Glutamatergic neuron (in vitro differentiated cells): ENCODE results near the gene PIGN. TPM values are rescaled to one million over a fixed set of nuclear protein-coding genes. Genes with fewer than 3 reads are reported as not detected.

Source experiments
- DNase-seq: peaks from one replicate; pipeline ENCODE4 v3.0.0; 2022
- H3K27ac Mint-ChIP-seq: one replicate; pipeline ENCODE4 v1.8.0; 2020; ENCODE audit warnings: mild to moderate bottlenecking, mixed read lengths, inconsistent platforms; ENCODE audit not compliant: unreplicated experiment
- H3K27me3 Mint-ChIP-seq: one replicate; pipeline ENCODE4 v1.8.0; 2020; ENCODE audit warnings: mild to moderate bottlenecking, moderate library complexity, mixed read lengths, inconsistent platforms; ENCODE audit not compliant: unreplicated experiment
- H3K36me3 Mint-ChIP-seq: one replicate; pipeline ENCODE4 v1.8.0; 2020; ENCODE audit warnings: mild to moderate bottlenecking, mixed read lengths, inconsistent platforms; ENCODE audit not compliant: unreplicated experiment
- H3K4me1 Mint-ChIP-seq: one replicate; pipeline ENCODE4 v1.8.0; 2020; ENCODE audit warnings: mild to moderate bottlenecking, low read depth, mixed read lengths, inconsistent platforms; ENCODE audit not compliant: unreplicated experiment
- H3K4me3 Mint-ChIP-seq: one replicate; pipeline ENCODE4 v1.8.0; 2020; ENCODE audit warnings: mild to moderate bottlenecking, mixed read lengths, inconsistent platforms; ENCODE audit not compliant: unreplicated experiment
- H3K9me3 Mint-ChIP-seq: one replicate; pipeline ENCODE4 v1.8.0; 2020; ENCODE audit warnings: mild to moderate bottlenecking, moderate library complexity, mixed read lengths, inconsistent platforms; ENCODE audit not compliant: unreplicated experiment
- total RNA-seq: library from RNA; stranded (reverse); fragmentation: NEBNext Ultra II Directional; extraction: Animal tissue kit (Norgen Biotek cat#: 25700); gene quantifications from one replicate; pipeline ENCODE4 v1.2.1, GENCODE V29; 2021; ENCODE audit not compliant: unreplicated experiment
- TF ChIP-seq, protein P1 (sequence below): fragments of 200-600 bp; sonication (generic); IDR thresholded peaks from one replicate; pipeline ENCODE4 v1.5.0; 2021; ENCODE audit not compliant: partially characterized antibody, unreplicated experiment

PIGN gene
- total RNA-seq, 1 donor from 2014 or later, result 10.2 TPM

GRCh38 chr18:62214790-62215189, 27.9 kb upstream of the PIGN start:
- Mint-ChIP-seq H3K27me3 (no peaks in the 10 kb centered on the region), H3K36me3 (no peaks in the 10 kb centered on the region), H3K4me3 (no peak overlapping the region), H3K27ac (no peak overlapping the region), H3K9me3 (no peaks in the 10 kb centered on the region), H3K4me1 (no peaks in the 10 kb centered on the region)
- TF ChIP-seq, protein P1, sequence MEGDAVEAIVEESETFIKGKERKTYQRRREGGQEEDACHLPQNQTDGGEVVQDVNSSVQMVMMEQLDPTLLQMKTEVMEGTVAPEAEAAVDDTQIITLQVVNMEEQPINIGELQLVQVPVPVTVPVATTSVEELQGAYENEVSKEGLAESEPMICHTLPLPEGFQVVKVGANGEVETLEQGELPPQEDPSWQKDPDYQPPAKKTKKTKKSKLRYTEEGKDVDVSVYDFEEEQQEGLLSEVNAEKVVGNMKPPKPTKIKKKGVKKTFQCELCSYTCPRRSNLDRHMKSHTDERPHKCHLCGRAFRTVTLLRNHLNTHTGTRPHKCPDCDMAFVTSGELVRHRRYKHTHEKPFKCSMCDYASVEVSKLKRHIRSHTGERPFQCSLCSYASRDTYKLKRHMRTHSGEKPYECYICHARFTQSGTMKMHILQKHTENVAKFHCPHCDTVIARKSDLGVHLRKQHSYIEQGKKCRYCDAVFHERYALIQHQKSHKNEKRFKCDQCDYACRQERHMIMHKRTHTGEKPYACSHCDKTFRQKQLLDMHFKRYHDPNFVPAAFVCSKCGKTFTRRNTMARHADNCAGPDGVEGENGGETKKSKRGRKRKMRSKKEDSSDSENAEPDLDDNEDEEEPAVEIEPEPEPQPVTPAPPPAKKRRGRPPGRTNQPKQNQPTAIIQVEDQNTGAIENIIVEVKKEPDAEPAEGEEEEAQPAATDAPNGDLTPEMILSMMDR, result no peak
- DNase-seq, result no peak

DNA sequence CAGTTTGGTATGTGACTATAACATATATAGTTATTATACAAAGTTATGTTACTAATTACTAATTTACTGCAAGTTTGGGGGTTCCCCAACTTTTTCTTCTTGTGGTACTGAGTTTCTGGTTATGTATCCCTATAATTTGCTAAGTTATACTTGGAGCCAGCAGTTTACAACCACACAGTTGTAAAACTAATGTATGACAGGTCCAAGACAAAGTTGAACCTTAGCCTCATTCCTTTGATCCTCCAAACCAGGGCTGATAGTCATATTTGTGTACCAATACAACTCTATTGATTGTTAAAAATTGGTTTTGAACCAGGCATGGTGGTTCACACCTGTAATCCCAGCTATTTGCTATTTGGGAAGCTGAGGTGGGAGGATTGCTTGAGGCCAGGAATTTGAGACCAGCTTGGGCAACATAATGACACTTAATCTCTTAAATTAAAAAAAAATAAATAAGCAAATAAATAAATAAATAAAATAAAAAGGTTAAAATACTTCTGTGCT, 24.5 kb upstream of the PIGN start:
- H3K36me3 Mint-ChIP-seq, result no peaks in the 10 kb centered on the region
- H3K27me3 Mint-ChIP-seq, result no peaks in the 10 kb centered on the region
- H3K4me3 Mint-ChIP-seq, result no peak overlapping the region
- H3K9me3 Mint-ChIP-seq, result peaks cover 1% of the 10 kb centered on the region
- TF ChIP-seq, protein P1, result no peak
- no peaks in the 10 kb centered on the region for H3K4me1 Mint-ChIP-seq
- H3K27ac Mint-ChIP-seq, result no peak overlapping the region
- no peak for DNase-seq

DNA sequence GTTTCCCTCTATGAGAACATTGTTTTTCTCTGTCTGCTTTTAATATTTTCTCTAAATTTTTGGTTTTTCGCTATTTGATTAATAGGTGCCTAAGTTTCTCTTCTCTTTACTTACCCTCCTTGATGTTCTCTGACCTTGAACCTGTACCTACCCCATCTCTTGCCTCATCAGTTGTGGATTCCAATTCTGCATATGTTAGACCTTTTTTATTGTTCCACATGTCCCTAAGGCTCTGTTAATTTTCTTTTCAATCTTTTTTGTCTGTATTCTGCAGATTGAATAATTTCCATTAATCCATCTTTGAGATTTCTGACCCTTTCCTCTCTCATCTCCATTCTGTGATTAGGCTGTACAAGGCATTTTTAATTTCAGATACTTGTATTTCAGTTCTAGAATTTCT, 23.3 kb upstream of the PIGN start:
- H3K27me3 Mint-ChIP-seq, result no peaks in the 10 kb centered on the region
- H3K9me3 Mint-ChIP-seq, result peaks cover 1% of the 10 kb centered on the region
- no peaks in the 10 kb centered on the region for H3K36me3 Mint-ChIP-seq
- H3K27ac Mint-ChIP-seq, result no peak overlapping the region
- H3K4me1 Mint-ChIP-seq, result no peaks in the 10 kb centered on the region
- no peak overlapping the region for H3K4me3 Mint-ChIP-seq
- TF ChIP-seq, protein P1, result no peak
- no peak for DNase-seq

DNA sequence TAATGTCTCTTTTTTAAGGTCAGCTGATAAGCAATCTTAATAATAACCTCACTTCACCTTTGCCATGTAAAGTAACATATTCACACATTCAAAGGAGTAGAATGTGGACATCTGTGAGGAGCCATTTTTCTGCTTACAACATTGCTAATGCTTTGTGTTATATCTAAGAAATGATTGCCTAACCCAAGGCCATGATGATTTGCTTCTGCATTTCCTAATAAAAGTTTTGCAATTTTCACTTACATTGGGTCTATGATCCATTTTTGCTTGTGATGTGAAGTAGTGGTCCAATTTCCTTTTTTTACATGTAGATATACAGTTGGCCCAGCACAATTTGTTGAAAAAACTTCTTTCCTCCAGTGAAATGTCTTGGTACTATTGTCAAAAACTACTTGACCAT, 22.2 kb upstream of the PIGN start:
- no peaks in the 10 kb centered on the region for H3K27me3 Mint-ChIP-seq
- DNase-seq, result no peak
- peaks cover 1% of the 10 kb centered on the region for H3K9me3 Mint-ChIP-seq
- no peak overlapping the region for H3K27ac Mint-ChIP-seq
- no peak overlapping the region for H3K4me3 Mint-ChIP-seq
- H3K4me1 Mint-ChIP-seq, result no peaks in the 10 kb centered on the region
- TF ChIP-seq, protein P1, result no peak
- no peaks in the 10 kb centered on the region for H3K36me3 Mint-ChIP-seq

DNA sequence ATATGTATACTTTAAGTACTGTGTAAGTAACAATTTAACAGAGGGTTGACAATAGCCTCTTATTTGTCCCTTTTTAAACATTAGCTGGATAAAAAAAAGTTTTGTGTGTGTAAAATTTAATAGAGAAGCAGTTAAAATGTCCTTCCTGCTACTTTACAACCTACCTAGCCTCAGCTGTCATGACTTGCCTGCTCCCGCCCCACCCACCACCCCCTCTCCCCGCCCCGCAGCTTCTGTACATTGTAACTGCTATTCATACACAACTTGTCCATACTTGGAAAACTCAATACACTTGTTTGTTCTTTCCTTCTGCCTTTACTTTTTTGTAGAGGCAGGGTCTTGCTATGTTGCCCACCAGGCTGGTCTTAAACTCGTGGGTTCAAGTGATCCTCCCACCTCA, 19.7 kb upstream of the PIGN start:
- Mint-ChIP-seq H3K36me3 (no peaks in the 10 kb centered on the region), H3K9me3 (peaks cover 1% of the 10 kb centered on the region), H3K4me3 (no peak overlapping the region), H3K27me3 (peaks cover 1% of the 10 kb centered on the region), H3K27ac (no peak overlapping the region), H3K4me1 (no peaks in the 10 kb centered on the region)
- TF ChIP-seq, protein P1, result no peak
- no peak for DNase-seq
